Thyroid gland (tissue), 4 donors: ENCODE results near the gene TOGARAM1. TPM values are rescaled to one million over a fixed set of nuclear protein-coding genes. Genes with fewer than 3 reads are reported as not detected.

Experiments
- DNase-seq, 2 donors: peaks; one replicate each; pipeline ENCODE4 v3.0.0-alpha.2; 2019
- H3K27ac ChIP-seq, 3 donors: fragments of 200-600 bp; sonication (generic); 1 replicate in 2 of 3; 2 replicates in 1 of 3; pipeline ENCODE4 v1.5.1; 2016 to 2019; ENCODE audit warnings: mild to moderate bottlenecking in 1 of 3, moderate library complexity in 1 of 3
- H3K27me3 ChIP-seq: fragments of 200-600 bp; sonication (generic); one replicate; pipeline ENCODE4 v1.5.1; 2019
- H3K36me3 ChIP-seq, 2 donors: fragments of 200-600 bp; sonication (generic); one replicate each; pipeline ENCODE4 v1.5.1; 2016 to 2019
- H3K4me1 ChIP-seq, 2 donors: fragments of 200-600 bp; sonication (generic); one replicate each; pipeline ENCODE4 v1.5.1; 2017 to 2019
- H3K4me3 ChIP-seq, 3 donors: fragments of 200-600 bp; sonication (generic); replicated peaks in 1 of 3; 1 replicate in 2 of 3; 2 replicates in 1 of 3; pipeline ENCODE4 v1.5.1; 2016; ENCODE audit warnings: mild to moderate bottlenecking in 1 of 3
- H3K9me3 ChIP-seq: fragments of 200-600 bp; sonication (generic); one replicate; pipeline ENCODE4 v1.5.1; 2017
- CTCF ChIP-seq, 6 experiments: fragments of 200-600 bp in 3 of 6; fragments of 450-650 bp in 3 of 6; sonication (generic) in 3 of 6; IDR thresholded peaks; one replicate each; pipeline ENCODE4 v1.5.1; 2016 to 2019; ENCODE audit warnings: antibody characterized with exemption in 6 of 6, mild to moderate bottlenecking in 2 of 6, inconsistent platforms in 1 of 6, moderate library complexity in 1 of 6
- POLR2A ChIP-seq, 2 donors: fragments of 450-650 bp; IDR thresholded peaks; one replicate each; pipeline ENCODE4 v1.6.1; 2017; ENCODE audit warnings: antibody characterized with exemption in 2 of 2, mild to moderate bottlenecking in 2 of 2, moderate library complexity in 1 of 2
- WGBS, 2 donors: methylation state at CpG; one replicate each; pipeline ENCODE4 v1.1.5; 2017; 5-methylcytosine and 5-hydroxymethylcytosine counted together
- intact Hi-C: fragments of 100-400 bp; cut with DNase I; formaldehyde crosslinking; loops from one replicate; pipeline ENCODE4 v1.15.1; 2023
- total RNA-seq, 4 donors: library from RNA; depleted of rRNA; stranded (reverse); fragments of >200 nt; gene quantifications; one replicate each; pipeline ENCODE4 v1.2.3, GENCODE V29; 2016

The TOGARAM1 gene
- total RNA-seq, 4 donors from 2014 or later, result 30.3 to 54.8 (median 36.2) TPM

GRCh38 chr14:44945264-44945663 is 16.7 kb upstream of the TOGARAM1 start:
- H3K4me1 ChIP-seq, result no peaks in the 10 kb centered on the region
- intact Hi-C loops, result no loop called here
- H3K27me3 ChIP-seq, result no peaks in the 10 kb centered on the region
- 88 to 92% methylated on average over 4 of the region's 4 CpGs for WGBS, 2 donors
- no peak overlapping the region for H3K4me3 ChIP-seq
- peaks cover 8 to 10% of the 10 kb centered on the region in 2 donors for H3K36me3 ChIP-seq
- no peak for TF ChIP-seq POLR2A (IDR thresholded peaks at IDR 0.05)
- H3K27ac ChIP-seq, result no peak overlapping the region
- H3K9me3 ChIP-seq, result no peaks in the 10 kb centered on the region
- DNase-seq, result no peak

- DNase-seq, result no peak
- 90 to 97% methylated on average over 2 of the region's 2 CpGs for WGBS, 2 donors
- H3K27ac ChIP-seq, result no peak overlapping the region
- H3K27me3 ChIP-seq, result no peaks in the 10 kb centered on the region
- no peak overlapping the region for H3K4me3 ChIP-seq
- intact Hi-C loops, result no loop called here
- H3K9me3 ChIP-seq, result no peaks in the 10 kb centered on the region
- TF ChIP-seq CTCF (IDR thresholded peaks at IDR 0.05), result no peak
- TF ChIP-seq POLR2A (IDR thresholded peaks at IDR 0.05), result no peak
- H3K4me1 ChIP-seq, result no peaks in the 10 kb centered on the region
- H3K36me3 ChIP-seq, result no peaks in the 10 kb centered on the region
Observed at GRCh38 chr14:44951051-44951450, 10.9 kb upstream of the TOGARAM1 start.

GRCh38 chr14:44952391-44953110 is 9.4 kb upstream of the TOGARAM1 start:
- Histone ChIP-seq H3K36me3 (no peaks in the 10 kb centered on the region), H3K4me3 (no peak overlapping the region), H3K4me1 (no peaks in the 10 kb centered on the region), H3K27ac (no peak overlapping the region), H3K27me3 (no peaks in the 10 kb centered on the region), H3K9me3 (no peaks in the 10 kb centered on the region)
- TF ChIP-seq POLR2A (IDR thresholded peaks at IDR 0.05) (no peak), CTCF (IDR thresholded peaks at IDR 0.05) (no peak)
- WGBS, 2 donors, result 92 to 94% methylated on average over 4 of the region's 4 CpGs
- DNase-seq, result no peak
- intact Hi-C loops, result no loop called here

GRCh38 chr14:44954750-44955149 is 7.2 kb upstream of the TOGARAM1 start:
- TF ChIP-seq CTCF (IDR thresholded peaks at IDR 0.05) (no peak), POLR2A (IDR thresholded peaks at IDR 0.05) (no peak)
- Histone ChIP-seq H3K4me1 (peaks cover 0 to 9% of the 10 kb centered on the region in 2 donors), H3K27me3 (no peaks in the 10 kb centered on the region), H3K9me3 (no peaks in the 10 kb centered on the region), H3K4me3 (no peak overlapping the region), H3K27ac (no peak overlapping the region), H3K36me3 (no peaks in the 10 kb centered on the region)
- WGBS, 2 donors, result 96 to 97% methylated on average over 3 of the region's 3 CpGs
- intact Hi-C loops, result no loop called here
- no peak for DNase-seq

- intact Hi-C loops, result no loop called here
- no peaks in the 10 kb centered on the region for H3K36me3 ChIP-seq
- DNase-seq, result no peak
- TF ChIP-seq CTCF (IDR thresholded peaks at IDR 0.05) (no peak), POLR2A (IDR thresholded peaks at IDR 0.05) (no peak)
- H3K4me3 ChIP-seq, result no peak overlapping the region
- H3K27me3 ChIP-seq, result no peaks in the 10 kb centered on the region
- H3K27ac ChIP-seq, result no peak overlapping the region
- H3K4me1 ChIP-seq, result peaks cover 7 to 15% of the 10 kb centered on the region in 2 donors
- WGBS, 2 donors, result 76 to 85% methylated on average over 3 of the region's 3 CpGs
- no peaks in the 10 kb centered on the region for H3K9me3 ChIP-seq
Observed at GRCh38 chr14:44955528-44955927, 6.5 kb upstream of the TOGARAM1 start.
